HL-60/S4 treated with phorbol 12-myristate 13-acetate at 8.2 ng/mL for 4 days and 3 days (cell line): ENCODE measurements around the gene WARS2.

ENCODE experiments used
- in situ Hi-C: fragments of 300-500 bp; cut with MboI; formaldehyde crosslinking; loops from 2 replicates; pipeline ENCODE4 v1.15.0; 2022; ENCODE audit warnings: low sequenced_read_pairs

Gene WARS2

GRCh38 chr1:118986555-118987467 is 153.6 kb downstream of the WARS2 start:
- in situ Hi-C loops = no loop called here

- in situ Hi-C loops = no loop called here
Observed at GRCh38 chr1:118985640-118986554, 154.6 kb downstream of the WARS2 start.

GRCh38 chr1:118984722-118985639 is 155.5 kb downstream of the WARS2 start:
- in situ Hi-C loops = no loop called here

- in situ Hi-C loops = no loop called here
Observed at GRCh38 chr1:118984086-118984721, 156.2 kb downstream of the WARS2 start.

- in situ Hi-C loops = no loop called here
Observed at GRCh38 chr1:118983558-118984041, 156.9 kb downstream of the WARS2 start.

GRCh38 chr1:118982821-118983557 is 157.5 kb downstream of the WARS2 start:
- in situ Hi-C loops = no loop called here

GRCh38 chr1:118982266-118982665 is 158.2 kb downstream of the WARS2 start:
- in situ Hi-C loops = no loop called here

GRCh38 chr1:118981436-118981835 is 159.0 kb downstream of the WARS2 start:
- in situ Hi-C loops = no loop called here
